HepG2 (cell line): ENCODE data around the gene ACP2. TPM values are rescaled to one million over a fixed set of nuclear protein-coding genes. Genes with fewer than 3 reads are reported as not detected.

Experiments used
- CENPT ChIP-seq: sonication (generic); formaldehyde crosslinking; IDR thresholded peaks from 2 replicates; pipeline ENCODE4 v1.8.0; 2022; ENCODE audit warnings: low read depth, mild to moderate bottlenecking, moderate library complexity, missing genetic modification reagents
- DNMT3B ChIP-seq: conservative IDR thresholded peaks from 2 replicates; pipeline ENCODE4 v1.6.1; 2016; ENCODE audit warnings: missing biosample characterization, control low read depth
- JUNB ChIP-seq: sonication (generic); formaldehyde crosslinking; IDR thresholded peaks from 2 replicates; pipeline ENCODE4 v1.8.0; 2022; ENCODE audit warnings: missing genetic modification reagents, mild to moderate bottlenecking, borderline replicate concordance
- LCORL ChIP-seq, 2 experiments: fragments of 450-650 bp in 1 of 2; sonication (generic) in 1 of 2; formaldehyde crosslinking in 1 of 2; IDR thresholded peaks; 2 replicates each; pipeline versions ENCODE4 v1.5.0 to v1.6.1; 2017 to 2020; ENCODE audit warnings: antibody characterized with exemption in 1 of 2, missing genetic modification reagents in 1 of 2
- MAFK ChIP-seq, 2 experiments: IDR thresholded peaks in 1 of 2; conservative IDR thresholded peaks in 1 of 2; 2 replicates each; pipeline ENCODE4 v1.6.1; 2011; ENCODE audit warnings: improper control_type of control experiment in 2 of 2, low read length in 2 of 2
- MLX ChIP-seq: IDR thresholded peaks from 2 replicates; pipeline ENCODE4 v1.6.1; 2016
- MNT ChIP-seq: fragments of 450-650 bp; IDR thresholded peaks from 2 replicates; pipeline ENCODE4 v1.6.1; 2016
- MXD4 ChIP-seq: IDR thresholded peaks from 2 replicates; pipeline ENCODE4 v1.6.1; 2016; ENCODE audit warnings: mild to moderate bottlenecking, missing biosample characterization, missing genetic modification reagents
- NCOA2 ChIP-seq: sonication (generic); formaldehyde crosslinking; IDR thresholded peaks from 2 replicates; pipeline ENCODE4 v1.8.0; 2022; ENCODE audit warnings: inconsistent platforms
- NR3C1 ChIP-seq: sonication (generic); formaldehyde crosslinking; IDR thresholded peaks from 2 replicates; pipeline ENCODE4 v1.4.0; 2020; ENCODE audit warnings: missing genetic modification reagents
- THYN1 ChIP-seq: sonication (generic); formaldehyde crosslinking; IDR thresholded peaks from 2 replicates; pipeline ENCODE4 v1.8.1; 2023; ENCODE audit warnings: low read depth, mild to moderate bottlenecking, moderate library complexity, missing genetic modification reagents, borderline replicate concordance
- ZFP36L2 ChIP-seq: sonication (generic); formaldehyde crosslinking; IDR thresholded peaks from 2 replicates; pipeline ENCODE4 v1.4.0; 2020; ENCODE audit warnings: missing genetic modification reagents
- ZKSCAN5 ChIP-seq: sonication (generic); formaldehyde crosslinking; IDR thresholded peaks from 2 replicates; pipeline ENCODE4 v1.5.1; 2020; ENCODE audit warnings: mild to moderate bottlenecking, missing genetic modification reagents
- ZNF484 ChIP-seq: sonication (generic); formaldehyde crosslinking; IDR thresholded peaks from 2 replicates; pipeline ENCODE4 v1.5.1; 2020; ENCODE audit warnings: mild to moderate bottlenecking, low read depth, missing genetic modification reagents, borderline replicate concordance
- ZNF564 ChIP-seq: sonication (generic); formaldehyde crosslinking; IDR thresholded peaks from 2 replicates; pipeline ENCODE4 v1.8.1; 2023; ENCODE audit warnings: mild to moderate bottlenecking, missing genetic modification reagents
- ZNF775 ChIP-seq: sonication (generic); formaldehyde crosslinking; IDR thresholded peaks from 2 replicates; pipeline ENCODE4 v1.4.0; 2020; ENCODE audit warnings: missing genetic modification reagents, mild to moderate bottlenecking, moderate library complexity, borderline replicate concordance
- polyA plus RNA-seq, 8 experiments: library from polyadenylated mRNA; depleted of rRNA in 3 of 8; stranded (reverse) in 7 of 8; unstranded in 1 of 8; fragments of >200 nt; fragmentation: Illumina TruSeq in 4 of 8; extraction: Trizol in 4 of 8; gene quantifications; 2 replicates each; pipeline versions ENCODE4 v1.2.1 to v1.2.3, GENCODE V29; 2011 to 2016; ENCODE audit warnings: low read depth in 4 of 8, missing spikeins in 1 of 8, mixed read lengths in 1 of 8; ENCODE audit not compliant: insufficient read depth in 1 of 8
- total RNA-seq, 5 experiments: library from RNA; depleted of rRNA; stranded (reverse); fragments of >200 nt; fragmentation: Illumina TruSeq; extraction: Trizol; gene quantifications; 2 replicates each; pipeline ENCODE4 v1.2.3, GENCODE V29; 2016; ENCODE audit warnings: low read depth in 1 of 5
- TF ChIP-seq, protein P1 (sequence below), 2 experiments: sonication (generic) in 1 of 2; formaldehyde crosslinking in 1 of 2; IDR thresholded peaks; 2 replicates each; pipeline versions ENCODE4 v1.4.0 to v1.6.1; 2018 to 2020; ENCODE audit warnings: missing genetic modification reagents in 2 of 2, borderline replicate concordance in 1 of 2, low read depth in 1 of 2, mild to moderate bottlenecking in 1 of 2, missing biosample characterization in 1 of 2
- TF ChIP-seq, protein P2 (sequence below): sonication (generic); formaldehyde crosslinking; IDR thresholded peaks from 2 replicates; pipeline ENCODE4 v1.8.0; 2022; ENCODE audit warnings: mild to moderate bottlenecking, missing genetic modification reagents
- TF ChIP-seq, protein P3 (sequence below): sonication (generic); formaldehyde crosslinking; IDR thresholded peaks from 2 replicates; pipeline ENCODE4 v1.5.0; 2020; ENCODE audit warnings: mild to moderate bottlenecking, missing genetic modification reagents

ACP2 gene
- total and polyA plus RNA-seq, 2 of the 13 experiments (the other 11 are each of a cell fraction or from before 2014, with no cell fraction given), result 17.7 to 20.2 TPM

GRCh38 chr11:47257517-47258316 is 9.1 kb upstream of the ACP2 start, which contains the start of gene NR1H3 (continued):
- no peak for TF ChIP-seq THYN1 (CRISPR knock-in tag)
- no peak for TF ChIP-seq ZFP36L2 (CRISPR knock-in tag)
- TF ChIP-seq JUNB (CRISPR knock-in tag), result no peak
- TF ChIP-seq MAFK (conservative IDR thresholded peaks at IDR 0.05 in 1 of 2, IDR thresholded peaks at IDR 0.05 in 1 of 2; ENCODE audit: low read length in 2 of 2), result no peak
- no peak for TF ChIP-seq MXD4 (CRISPR knock-in tag)
- TF ChIP-seq LCORL (IDR thresholded peaks at IDR 0.05), result no peak
- TF ChIP-seq LCORL (CRISPR knock-in tag; IDR thresholded peaks at IDR 0.05), result peak; percentile 98
- no peak for TF ChIP-seq NR3C1 (CRISPR knock-in tag)
- TF ChIP-seq CENPT (CRISPR knock-in tag), result no peak
- TF ChIP-seq, protein P1, sequence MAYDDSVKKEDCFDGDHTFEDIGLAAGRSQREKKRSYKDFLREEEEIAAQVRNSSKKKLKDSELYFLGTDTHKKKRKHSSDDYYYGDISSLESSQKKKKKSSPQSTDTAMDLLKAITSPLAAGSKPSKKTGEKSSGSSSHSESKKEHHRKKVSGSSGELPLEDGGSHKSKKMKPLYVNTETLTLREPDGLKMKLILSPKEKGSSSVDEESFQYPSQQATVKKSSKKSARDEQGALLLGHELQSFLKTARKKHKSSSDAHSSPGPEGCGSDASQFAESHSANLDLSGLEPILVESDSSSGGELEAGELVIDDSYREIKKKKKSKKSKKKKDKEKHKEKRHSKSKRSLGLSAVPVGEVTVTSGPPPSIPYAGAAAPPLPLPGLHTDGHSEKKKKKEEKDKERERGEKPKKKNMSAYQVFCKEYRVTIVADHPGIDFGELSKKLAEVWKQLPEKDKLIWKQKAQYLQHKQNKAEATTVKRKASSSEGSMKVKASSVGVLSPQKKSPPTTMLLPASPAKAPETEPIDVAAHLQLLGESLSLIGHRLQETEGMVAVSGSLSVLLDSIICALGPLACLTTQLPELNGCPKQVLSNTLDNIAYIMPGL (CRISPR knock-in tag; IDR thresholded peaks at IDR 0.05; ENCODE audit: borderline replicate concordance in 1 of 2, low read depth in 1 of 2), result peak; percentile 56 to 59; a peak in 2 of 4 replicates
- TF ChIP-seq ZKSCAN5, result no peak
- TF ChIP-seq MNT, result no peak
- TF ChIP-seq, protein P2, sequence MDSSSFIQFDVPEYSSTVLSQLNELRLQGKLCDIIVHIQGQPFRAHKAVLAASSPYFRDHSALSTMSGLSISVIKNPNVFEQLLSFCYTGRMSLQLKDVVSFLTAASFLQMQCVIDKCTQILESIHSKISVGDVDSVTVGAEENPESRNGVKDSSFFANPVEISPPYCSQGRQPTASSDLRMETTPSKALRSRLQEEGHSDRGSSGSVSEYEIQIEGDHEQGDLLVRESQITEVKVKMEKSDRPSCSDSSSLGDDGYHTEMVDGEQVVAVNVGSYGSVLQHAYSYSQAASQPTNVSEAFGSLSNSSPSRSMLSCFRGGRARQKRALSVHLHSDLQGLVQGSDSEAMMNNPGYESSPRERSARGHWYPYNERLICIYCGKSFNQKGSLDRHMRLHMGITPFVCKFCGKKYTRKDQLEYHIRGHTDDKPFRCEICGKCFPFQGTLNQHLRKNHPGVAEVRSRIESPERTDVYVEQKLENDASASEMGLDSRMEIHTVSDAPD (CRISPR knock-in tag), result no peak
- TF ChIP-seq ZNF564 (CRISPR knock-in tag), result no peak
- no peak for TF ChIP-seq DNMT3B (CRISPR knock-in tag)
- no peak for TF ChIP-seq ZNF775
- no peak for TF ChIP-seq ZNF484 (CRISPR knock-in tag)
- TF ChIP-seq, protein P3, sequence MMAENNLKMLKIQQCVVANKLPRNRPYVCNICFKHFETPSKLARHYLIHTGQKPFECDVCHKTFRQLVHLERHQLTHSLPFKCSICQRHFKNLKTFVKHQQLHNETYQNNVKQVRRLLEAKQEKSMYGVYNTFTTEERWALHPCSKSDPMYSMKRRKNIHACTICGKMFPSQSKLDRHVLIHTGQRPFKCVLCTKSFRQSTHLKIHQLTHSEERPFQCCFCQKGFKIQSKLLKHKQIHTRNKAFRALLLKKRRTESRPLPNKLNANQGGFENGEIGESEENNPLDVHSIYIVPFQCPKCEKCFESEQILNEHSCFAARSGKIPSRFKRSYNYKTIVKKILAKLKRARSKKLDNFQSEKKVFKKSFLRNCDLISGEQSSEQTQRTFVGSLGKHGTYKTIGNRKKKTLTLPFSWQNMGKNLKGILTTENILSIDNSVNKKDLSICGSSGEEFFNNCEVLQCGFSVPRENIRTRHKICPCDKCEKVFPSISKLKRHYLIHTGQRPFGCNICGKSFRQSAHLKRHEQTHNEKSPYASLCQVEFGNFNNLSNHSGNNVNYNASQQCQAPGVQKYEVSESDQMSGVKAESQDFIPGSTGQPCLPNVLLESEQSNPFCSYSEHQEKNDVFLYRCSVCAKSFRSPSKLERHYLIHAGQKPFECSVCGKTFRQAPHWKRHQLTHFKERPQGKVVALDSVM (CRISPR knock-in tag), result peak; percentile 97
- TF ChIP-seq MLX (CRISPR knock-in tag), result peak; percentile 47; the same call in 1 of the 2 replicates
- peak; percentile 31; the same call in 1 of the 2 replicates for TF ChIP-seq NCOA2 (CRISPR knock-in tag)
